SK-N-SH (cell line): Measurements from ENCODE around the gene CPNE4. TPM values are rescaled to one million over a fixed set of nuclear protein-coding genes. Genes with fewer than 3 reads are reported as not detected.

Experiments
- CTCF ChIA-PET: fragments of 300-600, 350-600 bp; formaldehyde crosslinking; extraction: SDS; loops from one replicate; lab custom pipeline; 2021; lab: Yijun Ruan, JAX
- POLR2A ChIA-PET: fragments of 350-600 bp; sonication (Branson Sonifier 250); formaldehyde crosslinking; extraction: SDS; loops from one replicate; lab custom pipeline; 2020; ENCODE audit warnings: antibody characterized with exemption, inconsistent platforms; lab: Yijun Ruan, JAX
- DNase-seq: peaks from one replicate; pipeline ENCODE4 v3.0.0; 2012
- H2AFZ ChIP-seq: fragments of 200-600 bp; sonication (generic); 2 replicates; pipeline ENCODE4 v1.8.1; 2016; ENCODE audit warnings: antibody characterized with exemption, mild to moderate bottlenecking, low read depth
- H3F3A ChIP-seq: fragments of 200-600 bp; sonication (generic); replicated peaks from 2 replicates; pipeline ENCODE3; 2016; ENCODE audit warnings: antibody characterized with exemption, mild to moderate bottlenecking; ENCODE audit not compliant: insufficient read depth
- H3K27ac ChIP-seq, 2 experiments: fragments of 200-500 bp in 1 of 2; fragments of 200-600 bp in 1 of 2; sonication (Bioruptor generic) in 1 of 2; sonication (generic), shearing (Covaris generic) in 1 of 2; 2 replicates each; pipeline versions ENCODE4 v1.5.1 to v1.6.1; 2014 to 2016; ENCODE audit warnings: low read depth in 2 of 2, inconsistent platforms in 1 of 2, low read length in 1 of 2, mild to moderate bottlenecking in 1 of 2, mixed read lengths in 1 of 2
- H3K27me3 ChIP-seq: fragments of 200-600 bp; sonication (generic), shearing (Covaris generic); 2 replicates; pipeline ENCODE4 v1.6.1; 2016; ENCODE audit warnings: mixed run types; ENCODE audit not compliant: insufficient read depth
- H3K36me3 ChIP-seq, 2 experiments: fragments of 200-500 bp in 1 of 2; fragments of 200-600 bp in 1 of 2; sonication (Bioruptor generic) in 1 of 2; sonication (generic) in 1 of 2; replicated peaks in 1 of 2; 2 replicates each; pipeline versions ENCODE3 to v1.5.1; 2014 to 2016; ENCODE audit warnings: low read length in 1 of 2, mild to moderate bottlenecking in 1 of 2; ENCODE audit not compliant: insufficient read depth in 2 of 2, control insufficient read depth in 1 of 2
- H3K4me1 ChIP-seq, 2 experiments: fragments of 200-500 bp in 1 of 2; fragments of 200-600 bp in 1 of 2; sonication (Bioruptor generic) in 1 of 2; sonication (generic), shearing (Covaris generic) in 1 of 2; 2 replicates each; pipeline versions ENCODE4 v1.5.1 to v1.6.1; 2014 to 2016; ENCODE audit warnings: low read depth in 1 of 2, low read length in 1 of 2, mixed run types in 1 of 2; ENCODE audit not compliant: insufficient read depth in 2 of 2, control insufficient read depth in 1 of 2
- H3K4me2 ChIP-seq: fragments of 200-600 bp; sonication (generic), shearing (Covaris generic); 2 replicates; pipeline ENCODE4 v1.6.1; 2017; ENCODE audit warnings: mixed run types
- H3K4me3 ChIP-seq, 2 experiments: fragments of 200-500 bp in 1 of 2; fragments of 200-600 bp in 1 of 2; sonication (Bioruptor generic) in 1 of 2; sonication (generic), shearing (Covaris generic) in 1 of 2; 2 replicates each; pipeline versions ENCODE4 v1.5.1 to v1.8.1; 2014 to 2016; ENCODE audit warnings: low read depth in 2 of 2, inconsistent platforms in 1 of 2, low read length in 1 of 2, mild to moderate bottlenecking in 1 of 2, mixed read lengths in 1 of 2, moderate library complexity in 1 of 2
- H3K79me2 ChIP-seq: fragments of 200-600 bp; sonication (generic); 2 replicates; pipeline ENCODE4 v1.8.1; 2017; ENCODE audit warnings: mild to moderate bottlenecking; ENCODE audit not compliant: insufficient read depth
- H3K9ac ChIP-seq: fragments of 200-600 bp; sonication (generic); 2 replicates; pipeline ENCODE4 v1.6.1; 2017; ENCODE audit warnings: mixed run types
- H3K9me2 ChIP-seq: fragments of 200-600 bp; sonication (generic); 2 replicates; pipeline ENCODE4 v1.6.1; 2017; ENCODE audit warnings: mixed run types
- H3K9me3 ChIP-seq: fragments of 200-600 bp; sonication (generic); 2 replicates; pipeline ENCODE4 v1.6.1; 2017; ENCODE audit warnings: mixed run types, mild to moderate bottlenecking, moderate library complexity
- H4K20me1 ChIP-seq: fragments of 200-600 bp; sonication (generic); 2 replicates; pipeline ENCODE4 v1.6.1; 2017; ENCODE audit warnings: mild to moderate bottlenecking, mixed run types; ENCODE audit not compliant: insufficient read depth
- GATA2 ChIP-seq: sonication (generic); formaldehyde crosslinking; IDR thresholded peaks from 2 replicates; pipeline ENCODE4 v1.5.0; 2020; ENCODE audit warnings: mild to moderate bottlenecking, missing genetic modification reagents
- JUND ChIP-seq: IDR thresholded peaks from 2 replicates; pipeline ENCODE4 v1.4.0; 2012
- MAX ChIP-seq: IDR thresholded peaks from 2 replicates; pipeline ENCODE4 v1.4.0; 2012; ENCODE audit warnings: low read depth
- MEF2A ChIP-seq: IDR thresholded peaks from 2 replicates; pipeline ENCODE4 v1.4.0; 2012; ENCODE audit warnings: low read depth, borderline replicate concordance
- MXI1 ChIP-seq: IDR thresholded peaks from 2 replicates; pipeline ENCODE4 v1.6.1; 2012; ENCODE audit warnings: mild to moderate bottlenecking, low read depth, low read length, improper control_type of control experiment
- NRF1 ChIP-seq: IDR thresholded peaks from 2 replicates; pipeline ENCODE4 v1.6.1; 2012; ENCODE audit warnings: low read depth, mild to moderate bottlenecking, low read length
- PBX3 ChIP-seq: IDR thresholded peaks from 2 replicates; pipeline ENCODE4; 2012
- POLR2AphosphoS5 ChIP-seq: IDR thresholded peaks from 2 replicates; pipeline ENCODE4 v1.6.1; 2012; ENCODE audit warnings: low read depth, low read length
- RAD21 ChIP-seq: IDR thresholded peaks from 2 replicates; pipeline ENCODE4 v1.6.1; 2012; ENCODE audit warnings: mild to moderate bottlenecking, low read length
- REST ChIP-seq: IDR thresholded peaks from 2 replicates; pipeline ENCODE4 v1.6.1; 2012; ENCODE audit warnings: mild to moderate bottlenecking, low read depth, low read length, moderate library complexity
- RFX5 ChIP-seq: IDR thresholded peaks from 2 replicates; pipeline ENCODE4 v1.6.1; 2012; ENCODE audit warnings: mild to moderate bottlenecking, improper control_type of control experiment, low read length
- RXRA ChIP-seq: IDR thresholded peaks from 2 replicates; pipeline ENCODE4 v1.4.0; 2012; ENCODE audit warnings: low read depth, mild to moderate bottlenecking, borderline replicate concordance
- SMC3 ChIP-seq: IDR thresholded peaks from 2 replicates; pipeline ENCODE4 v1.6.1; 2012; ENCODE audit warnings: low read depth, low read length, improper control_type of control experiment
- TAF1 ChIP-seq: IDR thresholded peaks from 2 replicates; pipeline ENCODE4 v1.6.1; 2012; ENCODE audit warnings: low read depth, mild to moderate bottlenecking, low read length, moderate library complexity, borderline replicate concordance
- YY1 ChIP-seq: IDR thresholded peaks from 2 replicates; pipeline ENCODE4 v1.4.0; 2012; ENCODE audit warnings: low read depth, mild to moderate bottlenecking
- WGBS: methylation state at CpG from one replicate; pipeline ENCODE4 v1.1.6; 2017; ENCODE audit warnings: low lambda C conversion rate; 5-methylcytosine and 5-hydroxymethylcytosine counted together
- polyA plus RNA-seq, 3 experiments: library from polyadenylated mRNA; depleted of rRNA; stranded (reverse); fragments of >200 nt; gene quantifications; 2 replicates each; pipeline ENCODE4 v1.2.3, GENCODE V29; 2012

CPNE4 gene
- polyA plus RNA-seq, 1 of the 3 experiments (the other 2 are of a cell fraction) = not detected

DNA sequence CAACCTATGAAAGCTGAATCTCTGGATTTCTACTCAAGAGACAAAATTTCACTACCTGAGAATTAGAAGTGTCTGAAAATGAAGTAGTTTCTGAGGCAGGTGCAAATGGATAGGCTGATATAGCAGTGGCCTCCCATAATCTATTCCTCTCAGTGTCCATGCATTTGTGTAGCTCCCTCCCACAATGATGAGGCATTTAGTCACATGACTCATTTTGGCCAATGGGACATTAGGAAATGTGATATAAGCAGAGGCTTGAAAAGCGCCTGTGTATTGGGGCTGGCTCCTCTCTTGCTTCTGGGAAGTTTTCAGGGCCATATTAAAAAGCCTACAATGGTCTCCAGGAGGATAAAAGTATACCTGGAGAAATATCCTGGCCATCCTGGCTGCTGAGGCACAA lies 452.4 kb downstream of the CPNE4 start:
- Histone ChIP-seq H3K27ac (no peak overlapping the region), H3K4me1 (no peaks in the 10 kb centered on the region), H3K9me2 (no peaks in the 10 kb centered on the region), H3K4me3 (no peak overlapping the region), H3K36me3 (no peaks in the 10 kb centered on the region), H3K9me3 (no peaks in the 10 kb centered on the region), H3K79me2 (no peaks in the 10 kb centered on the region), H3K4me2 (no peak overlapping the region), H3K27me3 (no peaks in the 10 kb centered on the region), H3F3A (no peaks in the 10 kb centered on the region), H3K9ac (no peak overlapping the region), H2AFZ (no peak overlapping the region), H4K20me1 (no peaks in the 10 kb centered on the region)
- POLR2A ChIA-PET = no interaction called here
- 76% methylated on average over 1 of the region's 1 CpG for WGBS
- no peak for TF ChIP-seq GATA2 (CRISPR knock-in tag)
- no peak for TF ChIP-seq PBX3
- no peak for TF ChIP-seq JUND
- TF ChIP-seq REST = no peak
- no peak for TF ChIP-seq NRF1
- no peak for TF ChIP-seq RXRA
- TF ChIP-seq MEF2A = no peak
- DNase-seq = no peak
- CTCF ChIA-PET = interaction anchor here (1.0 to 1.8 kb wide), 2 partner anchors 21 to 36 kb away, joined by 3 read pairs; no protein-coding TSS in a partner anchor

- no peak overlapping the region for H3K27ac ChIP-seq
- CTCF ChIA-PET = interaction anchor here (1.0 kb wide), 2 partner anchors 13 to 202 kb away, joined by 3 read pairs; no protein-coding TSS in a partner anchor
- H3K27me3 ChIP-seq = no peaks in the 10 kb centered on the region
- H3K9me2 ChIP-seq = no peaks in the 10 kb centered on the region
- no peak for DNase-seq
- H3K9ac ChIP-seq = no peak overlapping the region
- WGBS = 61% methylated on average over 5 of the region's 5 CpGs
- H3K4me2 ChIP-seq = no peak overlapping the region
- no peak overlapping the region for H2AFZ ChIP-seq
- H3K9me3 ChIP-seq = no peaks in the 10 kb centered on the region
- no peaks in the 10 kb centered on the region for H3F3A ChIP-seq
- POLR2A ChIA-PET = no interaction called here
- H3K79me2 ChIP-seq = no peaks in the 10 kb centered on the region
- TF ChIP-seq RFX5 = no peak
- no peak for TF ChIP-seq TAF1
- no peak for TF ChIP-seq YY1
- no peak for TF ChIP-seq GATA2 (CRISPR knock-in tag)
- TF ChIP-seq RAD21 = no peak
- no peak for TF ChIP-seq POLR2AphosphoS5
- TF ChIP-seq SMC3 = no peak
- no peak for TF ChIP-seq MXI1
- no peak for TF ChIP-seq MAX
- no peak overlapping the region for H3K4me3 ChIP-seq
- H4K20me1 ChIP-seq = no peaks in the 10 kb centered on the region
- no peaks in the 10 kb centered on the region for H3K4me1 ChIP-seq
- no peaks in the 10 kb centered on the region for H3K36me3 ChIP-seq
Measured at GRCh38 chr3:131568460-131568859, 466.4 kb downstream of the CPNE4 start.
